HEK293 (cell line): ENCODE measurements around the gene ARL14EPL.

Source experiments
- ZNF274 ChIP-seq, 2 experiments: fragments of 200-500 bp in 1 of 2; fragments of 450-650 bp in 1 of 2; sonication (Bioruptor generic) in 1 of 2; formaldehyde crosslinking in 1 of 2; IDR thresholded peaks; 2 replicates each; pipeline versions ENCODE4 v1.5.1 to v1.6.1; 2014 to 2016; ENCODE audit warnings: borderline replicate concordance in 1 of 2, inconsistent platforms in 1 of 2, low read length in 1 of 2, missing biosample characterization in 1 of 2, missing genetic modification characterization in 1 of 2
- ZNF350 ChIP-seq: fragments of 450-650 bp; formaldehyde crosslinking; IDR thresholded peaks from 2 replicates; pipeline ENCODE4 v1.5.0; 2017; ENCODE audit warnings: missing biosample characterization, mild to moderate bottlenecking, missing genetic modification characterization

GRCh38 chr5:116097301-116097700 is 65.0 kb downstream of the ARL14EPL start:
- TF ChIP-seq ZNF350 (no peak), ZNF274 (IDR thresholded peaks at IDR 0.05; ENCODE audit: low read length) (no peak), ZNF274 (tag by site-specific recombination; IDR thresholded peaks at IDR 0.05; ENCODE audit: borderline replicate concordance) (no peak)
